ENCODE measurements around the gene THY1.

Gene THY1

GRCh38 chr11:119368121-119369034 is 54.6 kb downstream of the THY1 start:
- DNase-seq: peak; percentile 31

DNA sequence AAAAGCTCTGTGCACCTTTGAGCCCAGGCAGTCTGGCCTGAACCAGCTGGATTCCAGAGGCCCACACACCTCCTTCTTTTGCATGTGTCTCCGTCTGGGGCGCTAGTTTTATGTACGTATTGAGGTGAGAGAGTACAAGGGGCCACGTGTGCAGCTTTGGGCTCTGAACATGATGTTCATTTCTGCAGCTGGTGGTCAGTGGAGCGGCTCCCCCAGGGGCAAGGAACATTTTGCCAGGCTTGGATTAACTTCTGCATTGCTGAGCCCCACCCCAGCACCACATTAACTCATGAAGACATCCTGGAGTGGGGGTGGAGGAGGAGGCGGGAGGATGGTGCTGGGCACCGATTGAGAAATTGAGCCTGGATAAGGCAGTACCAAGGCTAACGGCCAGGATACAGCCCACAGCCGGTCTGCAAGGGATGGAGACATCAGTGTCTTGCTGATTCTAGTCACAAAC is 55.3 kb downstream of the THY1 start:
- no peak for DNase-seq

All from NCI-H345 (cell line).